ENCODE data around the gene RTP3.

DNA sequence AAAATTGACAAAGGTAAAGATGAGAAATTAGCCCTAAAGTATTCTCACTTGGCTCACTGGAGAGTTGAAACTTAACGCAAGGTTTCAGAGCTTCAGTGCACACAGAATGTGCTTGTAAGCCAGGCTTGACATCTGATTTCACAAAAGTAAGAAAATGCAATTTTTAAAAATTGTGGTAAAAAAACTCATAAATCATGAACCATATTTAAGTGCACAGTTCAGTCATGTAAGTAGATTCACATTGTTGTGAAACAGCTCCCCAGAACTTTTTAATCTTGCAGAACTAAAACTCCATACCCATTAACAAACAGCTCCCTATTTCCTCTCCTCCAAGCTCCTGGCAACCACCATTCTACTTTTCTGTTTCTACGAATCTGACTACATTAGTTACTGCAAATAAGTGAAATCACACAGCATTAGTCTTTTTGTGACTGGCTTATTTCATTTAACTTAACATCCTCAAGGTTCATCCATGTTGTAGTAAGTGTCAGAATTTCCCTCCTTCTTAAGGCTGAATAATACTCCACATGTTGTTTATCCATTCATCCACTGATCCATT is 14.5 kb downstream of the RTP3 start:
- TF ChIP-seq BRCA1 (IDR thresholded peaks at IDR 0.05; ENCODE audit: low read depth, low read length) (no peak), EZH2 (IDR thresholded peaks at IDR 0.05; ENCODE audit: low read depth, low read length, severe bottlenecking) (no peak), EP300 (IDR thresholded peaks at IDR 0.05; ENCODE audit: borderline replicate concordance in 1 of 2, low read depth in 2 of 2, low read length in 2 of 2) (no peak), POLR2A (IDR thresholded peaks at IDR 0.05; ENCODE audit: control extremely low read depth in 1 of 2, low read depth in 2 of 2, low read length in 2 of 2) (no peak), BACH1 (IDR thresholded peaks at IDR 0.05; ENCODE audit: low read length) (no peak), POLR2AphosphoS5 (IDR thresholded peaks at IDR 0.05; ENCODE audit: low read depth, low read length) (no peak), SUZ12 (IDR thresholded peaks at IDR 0.05; ENCODE audit: low read length) (no peak), YY1 (IDR thresholded peaks at IDR 0.05; ENCODE audit: low read depth, low read length) (no peak), SIN3A (conservative IDR thresholded peaks at IDR 0.05 in 1 of 2, IDR thresholded peaks at IDR 0.05 in 1 of 2; ENCODE audit: low read depth in 1 of 2, low read length in 2 of 2) (no peak)
- TF ChIP-seq, protein P1, sequence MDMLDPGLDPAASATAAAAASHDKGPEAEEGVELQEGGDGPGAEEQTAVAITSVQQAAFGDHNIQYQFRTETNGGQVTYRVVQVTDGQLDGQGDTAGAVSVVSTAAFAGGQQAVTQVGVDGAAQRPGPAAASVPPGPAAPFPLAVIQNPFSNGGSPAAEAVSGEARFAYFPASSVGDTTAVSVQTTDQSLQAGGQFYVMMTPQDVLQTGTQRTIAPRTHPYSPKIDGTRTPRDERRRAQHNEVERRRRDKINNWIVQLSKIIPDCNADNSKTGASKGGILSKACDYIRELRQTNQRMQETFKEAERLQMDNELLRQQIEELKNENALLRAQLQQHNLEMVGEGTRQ (IDR thresholded peaks at IDR 0.05; ENCODE audit: low read length) = no peak
- TF ChIP-seq, protein P2, sequence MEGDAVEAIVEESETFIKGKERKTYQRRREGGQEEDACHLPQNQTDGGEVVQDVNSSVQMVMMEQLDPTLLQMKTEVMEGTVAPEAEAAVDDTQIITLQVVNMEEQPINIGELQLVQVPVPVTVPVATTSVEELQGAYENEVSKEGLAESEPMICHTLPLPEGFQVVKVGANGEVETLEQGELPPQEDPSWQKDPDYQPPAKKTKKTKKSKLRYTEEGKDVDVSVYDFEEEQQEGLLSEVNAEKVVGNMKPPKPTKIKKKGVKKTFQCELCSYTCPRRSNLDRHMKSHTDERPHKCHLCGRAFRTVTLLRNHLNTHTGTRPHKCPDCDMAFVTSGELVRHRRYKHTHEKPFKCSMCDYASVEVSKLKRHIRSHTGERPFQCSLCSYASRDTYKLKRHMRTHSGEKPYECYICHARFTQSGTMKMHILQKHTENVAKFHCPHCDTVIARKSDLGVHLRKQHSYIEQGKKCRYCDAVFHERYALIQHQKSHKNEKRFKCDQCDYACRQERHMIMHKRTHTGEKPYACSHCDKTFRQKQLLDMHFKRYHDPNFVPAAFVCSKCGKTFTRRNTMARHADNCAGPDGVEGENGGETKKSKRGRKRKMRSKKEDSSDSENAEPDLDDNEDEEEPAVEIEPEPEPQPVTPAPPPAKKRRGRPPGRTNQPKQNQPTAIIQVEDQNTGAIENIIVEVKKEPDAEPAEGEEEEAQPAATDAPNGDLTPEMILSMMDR (IDR thresholded peaks at IDR 0.05; ENCODE audit: control extremely low read depth in 1 of 3, insufficient read depth in 1 of 3, low read depth in 1 of 3, low read length in 3 of 3) = no peak
- TF ChIP-seq, protein P3, sequence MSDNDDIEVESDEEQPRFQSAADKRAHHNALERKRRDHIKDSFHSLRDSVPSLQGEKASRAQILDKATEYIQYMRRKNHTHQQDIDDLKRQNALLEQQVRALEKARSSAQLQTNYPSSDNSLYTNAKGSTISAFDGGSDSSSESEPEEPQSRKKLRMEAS (IDR thresholded peaks at IDR 0.05) = no peak
- TF ChIP-seq, protein P4, sequence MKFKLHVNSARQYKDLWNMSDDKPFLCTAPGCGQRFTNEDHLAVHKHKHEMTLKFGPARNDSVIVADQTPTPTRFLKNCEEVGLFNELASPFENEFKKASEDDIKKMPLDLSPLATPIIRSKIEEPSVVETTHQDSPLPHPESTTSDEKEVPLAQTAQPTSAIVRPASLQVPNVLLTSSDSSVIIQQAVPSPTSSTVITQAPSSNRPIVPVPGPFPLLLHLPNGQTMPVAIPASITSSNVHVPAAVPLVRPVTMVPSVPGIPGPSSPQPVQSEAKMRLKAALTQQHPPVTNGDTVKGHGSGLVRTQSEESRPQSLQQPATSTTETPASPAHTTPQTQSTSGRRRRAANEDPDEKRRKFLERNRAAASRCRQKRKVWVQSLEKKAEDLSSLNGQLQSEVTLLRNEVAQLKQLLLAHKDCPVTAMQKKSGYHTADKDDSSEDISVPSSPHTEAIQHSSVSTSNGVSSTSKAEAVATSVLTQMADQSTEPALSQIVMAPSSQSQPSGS (IDR thresholded peaks at IDR 0.05; ENCODE audit: low read length) = no peak
